ENCODE measurements around the gene ARFIP2.

DNA sequence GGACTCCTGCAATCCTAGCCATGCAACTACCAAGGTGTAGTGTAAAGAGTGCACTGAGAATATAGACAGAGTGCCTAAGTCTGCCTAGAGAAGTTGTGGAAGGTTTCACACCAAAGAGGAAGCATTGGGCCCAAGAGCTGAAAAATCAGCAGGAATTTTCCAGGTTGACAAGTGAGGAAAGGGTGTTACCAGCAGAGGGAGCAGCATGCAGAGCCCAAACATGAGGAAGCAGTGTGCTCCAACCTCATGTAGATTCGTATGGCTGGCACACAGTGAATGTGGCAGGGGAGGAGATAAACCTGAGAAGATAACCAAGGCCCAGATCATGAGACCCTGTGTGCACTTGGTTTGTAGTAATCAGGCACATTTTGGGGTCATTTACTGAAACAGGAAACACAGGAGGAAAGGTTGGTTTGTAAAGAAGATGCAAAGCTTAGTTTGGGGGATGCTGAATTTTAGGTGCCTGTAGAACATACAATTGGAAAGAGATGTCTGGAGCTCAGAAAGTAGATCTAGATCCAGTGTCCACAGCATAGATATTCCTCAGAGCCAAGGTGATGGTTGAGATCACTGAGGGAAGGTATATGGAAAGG lies 42.1 kb downstream of the ARFIP2 start:
- TF ChIP-seq, protein P1, sequence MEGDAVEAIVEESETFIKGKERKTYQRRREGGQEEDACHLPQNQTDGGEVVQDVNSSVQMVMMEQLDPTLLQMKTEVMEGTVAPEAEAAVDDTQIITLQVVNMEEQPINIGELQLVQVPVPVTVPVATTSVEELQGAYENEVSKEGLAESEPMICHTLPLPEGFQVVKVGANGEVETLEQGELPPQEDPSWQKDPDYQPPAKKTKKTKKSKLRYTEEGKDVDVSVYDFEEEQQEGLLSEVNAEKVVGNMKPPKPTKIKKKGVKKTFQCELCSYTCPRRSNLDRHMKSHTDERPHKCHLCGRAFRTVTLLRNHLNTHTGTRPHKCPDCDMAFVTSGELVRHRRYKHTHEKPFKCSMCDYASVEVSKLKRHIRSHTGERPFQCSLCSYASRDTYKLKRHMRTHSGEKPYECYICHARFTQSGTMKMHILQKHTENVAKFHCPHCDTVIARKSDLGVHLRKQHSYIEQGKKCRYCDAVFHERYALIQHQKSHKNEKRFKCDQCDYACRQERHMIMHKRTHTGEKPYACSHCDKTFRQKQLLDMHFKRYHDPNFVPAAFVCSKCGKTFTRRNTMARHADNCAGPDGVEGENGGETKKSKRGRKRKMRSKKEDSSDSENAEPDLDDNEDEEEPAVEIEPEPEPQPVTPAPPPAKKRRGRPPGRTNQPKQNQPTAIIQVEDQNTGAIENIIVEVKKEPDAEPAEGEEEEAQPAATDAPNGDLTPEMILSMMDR (IDR thresholded peaks at IDR 0.05; ENCODE audit: low read length), result peak; percentile 70
- no peak for TF ChIP-seq EZH2 (optimal IDR thresholded peaks at IDR 0.05; ENCODE audit: low read depth, low read length)
- no peak for TF ChIP-seq EZH2phosphoT487 (IDR thresholded peaks at IDR 0.05; ENCODE audit: low read length)

Data from MM.1S (cell line).